Smooth muscle cell (in vitro differentiated cells): ENCODE measurements around the gene HEBP1. TPM values are rescaled to one million over a fixed set of nuclear protein-coding genes. Genes with fewer than 3 reads are reported as not detected.

Experiments used
- DNase-seq: peaks from one replicate; lab custom pipeline; 2025; ENCODE audit not compliant: unreplicated experiment; lab: John Stamatoyannopoulos, UW
- H2AFZ ChIP-seq: fragments of 200-600 bp; sonication (generic); 2 replicates; pipeline ENCODE4 v1.6.0; 2016; ENCODE audit warnings: antibody characterized with exemption, low read depth, mild to moderate bottlenecking
- H3F3A ChIP-seq: fragments of 200-600 bp; sonication (generic); 2 replicates; pipeline ENCODE4 v1.6.0; 2017; ENCODE audit warnings: antibody characterized with exemption, low read depth
- H3K27ac ChIP-seq: fragments of 200-600 bp; sonication (generic); 2 replicates; pipeline ENCODE4 v1.5.1; 2016; ENCODE audit warnings: low read depth, mild to moderate bottlenecking
- H3K27me3 ChIP-seq: fragments of 200-600 bp; sonication (generic); 2 replicates; pipeline ENCODE4 v1.6.1; 2016; ENCODE audit warnings: low read depth, mild to moderate bottlenecking
- H3K36me3 ChIP-seq: fragments of 200-600 bp; sonication (generic); 2 replicates; pipeline ENCODE4 v1.5.1; 2016; ENCODE audit warnings: low read depth
- H3K4me1 ChIP-seq: fragments of 200-600 bp; sonication (generic); 2 replicates; pipeline ENCODE4 v1.5.1; 2016; ENCODE audit warnings: low read depth
- H3K4me2 ChIP-seq: fragments of 200-600 bp; sonication (generic); 2 replicates; pipeline ENCODE4 v1.6.0; 2016; ENCODE audit warnings: mild to moderate bottlenecking
- H3K4me3 ChIP-seq: fragments of 200-600 bp; sonication (generic); 2 replicates; pipeline ENCODE4 v1.5.1; 2016; ENCODE audit warnings: mild to moderate bottlenecking
- H3K79me2 ChIP-seq: fragments of 200-600 bp; sonication (generic); 2 replicates; pipeline ENCODE4 v1.6.0; 2016; ENCODE audit warnings: low read depth, mild to moderate bottlenecking
- H3K9ac ChIP-seq: fragments of 200-600 bp; sonication (generic); 2 replicates; pipeline ENCODE4 v1.6.0; 2016; ENCODE audit warnings: low read depth
- H3K9me3 ChIP-seq: fragments of 200-600 bp; sonication (generic); replicated peaks from 2 replicates; pipeline ENCODE4 v1.5.1; 2016; ENCODE audit warnings: low read depth
- H4K20me1 ChIP-seq: fragments of 200-600 bp; sonication (generic); 2 replicates; pipeline ENCODE4 v1.6.0; 2016; ENCODE audit warnings: low read depth
- CTCF ChIP-seq: fragments of 200-600 bp; sonication (generic); IDR thresholded peaks from 2 replicates; pipeline ENCODE4 v1.5.1; 2017; ENCODE audit warnings: borderline replicate concordance, mild to moderate bottlenecking, antibody characterized with exemption; ENCODE audit not compliant: insufficient read depth, poor library complexity, severe bottlenecking
- WGBS: methylation state at CpG from one replicate; pipeline ENCODE4 v1.1.7; 2016; ENCODE audit warnings: low lambda C conversion rate; 5-methylcytosine and 5-hydroxymethylcytosine counted together
- polyA plus RNA-seq: library from polyadenylated mRNA; unstranded; fragments of >200 nt; fragmentation: Nextera tagmentation; extraction: Ambion mirVana; gene quantifications from 2 replicates; pipeline ENCODE4 v1.2.1, GENCODE V29; 2016
- small RNA-seq: library from RNA; depleted of rRNA; stranded (forward); fragments of <200 nt; gene quantifications from one replicate; pipeline ENCODE3, GENCODE V24; 2014
- total RNA-seq: library from RNA; depleted of rRNA; stranded (reverse); fragments of >200 nt; gene quantifications from 2 replicates; pipeline ENCODE4 v1.2.3, GENCODE V29; 2014

Gene HEBP1
- total and polyA plus RNA-seq, 2 experiments from 2014 or later: 16.1 to 55.8 TPM

GRCh38 chr12:12926571-12927071, 73.4 kb downstream of the HEBP1 start:
- no peaks in the 10 kb centered on the region for H3F3A ChIP-seq
- H3K4me3 ChIP-seq: no peak overlapping the region
- no peaks in the 10 kb centered on the region for H3K4me1 ChIP-seq
- DNase-seq: no peak
- H3K4me2 ChIP-seq: peak overlapping the region; percentile 70
- no peaks in the 10 kb centered on the region for H3K36me3 ChIP-seq
- no peaks in the 10 kb centered on the region for H3K9me3 ChIP-seq
- H2AFZ ChIP-seq: peak overlapping the region; percentile 19
- no peaks in the 10 kb centered on the region for H3K27me3 ChIP-seq
- TF ChIP-seq CTCF: no peak
- H3K27ac ChIP-seq: no peak overlapping the region
- no peaks in the 10 kb centered on the region for H3K79me2 ChIP-seq
- WGBS: 58% methylated on average over 18 of the region's 18 CpGs
- H4K20me1 ChIP-seq: no peaks in the 10 kb centered on the region
- H3K9ac ChIP-seq: no peak overlapping the region

GRCh38 chr12:12925388-12925787, 74.7 kb downstream of the HEBP1 start:
- Histone ChIP-seq H3K9me3 (no peaks in the 10 kb centered on the region), H3K27me3 (no peaks in the 10 kb centered on the region), H3K36me3 (no peaks in the 10 kb centered on the region), H3K4me3 (no peak overlapping the region), H3K27ac (peak overlapping the region; percentile 37), H3K4me1 (no peaks in the 10 kb centered on the region), H2AFZ (no peak overlapping the region), H3K79me2 (no peaks in the 10 kb centered on the region), H3F3A (no peaks in the 10 kb centered on the region), H3K4me2 (no peak overlapping the region), H3K9ac (no peak overlapping the region), H4K20me1 (no peaks in the 10 kb centered on the region)
- DNase-seq: no peak
- TF ChIP-seq CTCF: no peak
- 29% methylated on average over 1 of the region's 1 CpG for WGBS

Small RNA genes within 50 kb of the gene (small RNA-seq; reads per million reads assigned to genes)
- not detected for gene RF00604

Other genes with a start within 250 kb of the HEBP1 start
- gene APOLD1, start 214.6 kb downstream of the HEBP1 start, total RNA-seq: 0.99 and 2.4 TPM in 2 replicates
- 0.77 and 1.8 TPM in 2 replicates for gene APOLD1, start 214.6 kb downstream of the HEBP1 start, polyA plus RNA-seq
- gene DDX47, start 186.9 kb downstream of the HEBP1 start, total RNA-seq: 82.8 and 95.6 TPM in 2 replicates
- 61.8 and 63.3 TPM in 2 replicates for gene DDX47, start 186.9 kb downstream of the HEBP1 start, polyA plus RNA-seq
- 39.2 and 47.5 TPM in 2 replicates for gene GPRC5A, start 108.7 kb downstream of the HEBP1 start, total RNA-seq
- 13.6 and 79.1 TPM in 2 replicates for gene GPRC5A, start 108.7 kb downstream of the HEBP1 start, polyA plus RNA-seq
- not detected in 2 replicates for gene GPRC5D, start 48.1 kb downstream of the HEBP1 start, total RNA-seq
- gene GPRC5D, start 48.1 kb downstream of the HEBP1 start, polyA plus RNA-seq: 0.82 TPM in 1 of 2 replicates, not detected in the other
- 3.0 and 5.2 TPM in 2 replicates for gene FAM234B, start 44.1 kb upstream of the HEBP1 start, total RNA-seq
- gene FAM234B, start 44.1 kb upstream of the HEBP1 start, polyA plus RNA-seq: 0.78 and 1.6 TPM in 2 replicates
- gene GSG1, start 103.4 kb upstream of the HEBP1 start, total RNA-seq: not detected in 2 replicates
- not detected in 2 replicates for gene GSG1, start 103.4 kb upstream of the HEBP1 start, polyA plus RNA-seq
- gene EMP1, start 196.5 kb upstream of the HEBP1 start, total RNA-seq: 52.0 and 53.0 TPM in 2 replicates
- gene EMP1, start 196.5 kb upstream of the HEBP1 start, polyA plus RNA-seq: 13.2 and 34.8 TPM in 2 replicates